H1 (cell line): ENCODE measurements around the gene CTF1.

Source experiments
- EP300 ChIP-seq, 2 experiments: IDR thresholded peaks; 1 replicate in 1 of 2; 2 replicates in 1 of 2; pipeline ENCODE4 v1.6.1; 2011 to 2012; ENCODE audit warnings: low read depth in 2 of 2, low read length in 2 of 2, mild to moderate bottlenecking in 2 of 2, borderline replicate concordance in 1 of 2, inconsistent platforms in 1 of 2, moderate library complexity in 1 of 2
- EZH2 ChIP-seq: fragments of 200-600 bp; sonication (generic); IDR thresholded peaks from 2 replicates; pipeline ENCODE4 v1.7.1; 2012; ENCODE audit warnings: low read depth, mild to moderate bottlenecking, moderate library complexity, low read length, inconsistent platforms; ENCODE audit not compliant: severe bottlenecking
- FOSL1 ChIP-seq: IDR thresholded peaks from 2 replicates; pipeline ENCODE4 v1.6.1; 2011; ENCODE audit warnings: mild to moderate bottlenecking, low read depth, low read length, moderate library complexity; ENCODE audit not compliant: insufficient read depth
- GTF2F1 ChIP-seq: IDR thresholded peaks from 2 replicates; pipeline ENCODE4 v1.6.1; 2012; ENCODE audit warnings: low read depth, low read length, improper control_type of control experiment, borderline replicate concordance
- KDM4A ChIP-seq: IDR thresholded peaks from one replicate; pipeline ENCODE4 v1.7.1; 2012; ENCODE audit warnings: low read depth, mild to moderate bottlenecking, moderate library complexity, low read length, inconsistent platforms; ENCODE audit not compliant: severe bottlenecking
- NRF1 ChIP-seq: IDR thresholded peaks from 2 replicates; pipeline ENCODE4 v1.6.1; 2011; ENCODE audit warnings: mild to moderate bottlenecking, low read depth, low read length, improper control_type of control experiment
- POLR2A ChIP-seq, 2 experiments: IDR thresholded peaks; 1 replicate in 1 of 2; 2 replicates in 1 of 2; pipeline ENCODE4 v1.6.1; 2011; ENCODE audit warnings: low read depth in 2 of 2, low read length in 2 of 2, mild to moderate bottlenecking in 2 of 2; ENCODE audit errors: control extremely low read depth in 1 of 2
- RFX5 ChIP-seq: IDR thresholded peaks from 2 replicates; pipeline ENCODE4 v1.6.1; 2011; ENCODE audit warnings: low read depth, low read length, improper control_type of control experiment, borderline replicate concordance
- SIN3A ChIP-seq, 2 experiments: IDR thresholded peaks in 1 of 2; conservative IDR thresholded peaks in 1 of 2; 2 replicates each; pipeline ENCODE4 v1.6.1; 2011 to 2012; ENCODE audit warnings: low read length in 2 of 2, improper control_type of control experiment in 1 of 2, low read depth in 1 of 2, mild to moderate bottlenecking in 1 of 2
- SIX5 ChIP-seq: IDR thresholded peaks from 2 replicates; pipeline ENCODE4 v1.6.1; 2011; ENCODE audit warnings: mild to moderate bottlenecking, low read depth, low read length
- USF2 ChIP-seq: IDR thresholded peaks from 2 replicates; pipeline ENCODE4 v1.6.1; 2011; ENCODE audit warnings: low read length, improper control_type of control experiment

- TF ChIP-seq NRF1 (no peak), EP300 (IDR thresholded peaks at IDR 0.05; ENCODE audit: borderline replicate concordance in 1 of 2, low read depth in 2 of 2, low read length in 2 of 2) (no peak), SIX5 (no peak), GTF2F1 (no peak), SIN3A (conservative IDR thresholded peaks at IDR 0.05 in 1 of 2, IDR thresholded peaks at IDR 0.05 in 1 of 2; ENCODE audit: low read depth in 1 of 2, low read length in 2 of 2) (no peak), EZH2 (no peak), POLR2A (IDR thresholded peaks at IDR 0.05; ENCODE audit: control extremely low read depth in 1 of 2, low read depth in 2 of 2, low read length in 2 of 2) (0 out of 3 replicates have a peak, but pooled peaks of 1 of the 2 experiments have one; percentile 21), RFX5 (no peak), KDM4A (no peak), FOSL1 (no peak), USF2 (no peak)
These were observed 50.5 kb downstream of the CTF1 start for GRCh38 chr16:30946671-30947540.
